ENCODE measurements around the gene DAP3. TPM values are rescaled to one million over a fixed set of nuclear protein-coding genes. Genes with fewer than 3 reads are reported as not detected.
A peak's percentile ranks its signal among the peaks of the same experiment; 100 is the strongest.
"Not testable (repeated sequence)": the region's sequence is repeated elsewhere in the genome, so short reads cannot be mapped to it uniquely, and the experiment has no call there.

Gene DAP3
- total RNA-seq, 1 donor from 2014 or later: 201 TPM

DNA sequence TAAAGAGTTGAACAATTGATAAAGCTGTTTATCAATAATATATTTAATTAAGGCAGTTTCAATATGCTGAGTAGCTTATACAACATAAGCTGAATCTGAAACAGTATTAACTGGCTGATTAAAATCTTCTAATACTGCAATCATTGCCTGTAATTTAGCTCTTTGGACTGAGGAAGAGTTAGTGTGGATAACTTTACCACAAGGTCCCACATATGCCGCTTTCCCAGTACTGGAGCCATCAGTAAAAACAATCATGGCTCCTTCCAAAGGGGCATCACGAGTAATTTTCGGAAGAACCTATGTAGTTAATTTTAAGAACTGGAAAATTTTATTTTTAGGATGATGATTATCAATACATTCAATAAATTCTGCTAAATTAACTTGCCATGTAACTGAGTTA lies 6.7 kb downstream of the DAP3 start:
- H3K27me3 Mint-ChIP-seq: no peaks in the 10 kb centered on the region
- no peak for DNase-seq
- H3K4me1 Mint-ChIP-seq: peaks cover 40% of the 10 kb centered on the region
- H3K9me3 Mint-ChIP-seq: peaks cover 4% of the 10 kb centered on the region
- peaks cover 52% of the 10 kb centered on the region for H3K36me3 Mint-ChIP-seq (ENCODE audit: low read depth)
- no peak overlapping the region for H3K27ac Mint-ChIP-seq
- intact Hi-C loops (cut with micrococcal nuclease): no loop called here
- H3K4me3 Mint-ChIP-seq: no peak overlapping the region

DNA sequence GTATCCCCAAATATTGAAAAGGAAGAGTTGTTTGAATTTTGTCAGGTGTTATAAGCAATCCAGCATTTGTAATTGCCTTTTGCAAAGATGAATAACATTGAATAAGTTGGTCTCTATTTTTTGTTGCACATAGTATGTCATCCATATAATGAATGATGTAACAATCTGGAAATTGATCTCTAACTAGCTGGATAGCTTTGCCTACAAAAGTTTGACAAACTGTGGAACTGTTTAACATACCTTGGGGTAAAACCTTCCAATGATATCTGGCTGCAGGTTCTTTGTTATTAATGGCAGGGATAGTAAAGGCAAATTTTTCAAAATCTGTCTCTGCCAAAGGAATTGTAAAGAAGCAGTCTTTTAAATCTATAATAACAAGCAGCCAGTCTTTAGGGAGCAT lies 7.6 kb downstream of the DAP3 start:
- H3K27me3 Mint-ChIP-seq: no peaks in the 10 kb centered on the region
- no peak overlapping the region for H3K4me3 Mint-ChIP-seq
- no peak for DNase-seq
- intact Hi-C loops (cut with micrococcal nuclease): no loop called here
- H3K4me1 Mint-ChIP-seq: peaks cover 33% of the 10 kb centered on the region
- H3K27ac Mint-ChIP-seq: no peak overlapping the region
- no peaks in the 10 kb centered on the region for H3K9me3 Mint-ChIP-seq
- H3K36me3 Mint-ChIP-seq (ENCODE audit: low read depth): peaks cover 45% of the 10 kb centered on the region

DNA sequence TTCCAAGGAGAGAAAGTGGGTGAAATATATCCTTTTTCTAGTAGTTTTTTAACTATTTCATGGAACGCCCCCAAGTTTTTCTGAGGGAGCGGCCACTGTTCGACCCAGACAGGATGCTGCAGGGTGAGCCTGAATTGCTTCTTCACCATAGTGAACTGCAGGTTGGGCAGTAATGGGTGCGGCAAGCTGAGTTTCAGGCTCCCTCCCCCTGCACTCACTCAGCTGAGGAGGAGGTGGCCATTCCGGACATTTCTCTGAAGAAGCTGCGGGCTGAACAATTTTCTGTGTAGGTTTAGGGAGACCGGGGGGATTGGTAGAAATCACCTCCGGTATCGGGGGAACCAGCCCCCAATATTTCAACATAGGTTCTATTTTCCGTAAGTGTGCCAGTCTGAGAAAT lies 8.2 kb downstream of the DAP3 start:
- DNase-seq: no peak
- Mint-ChIP-seq H3K27me3 (no peaks in the 10 kb centered on the region), H3K36me3 (ENCODE audit: low read depth) (peaks cover 40% of the 10 kb centered on the region), H3K4me1 (peaks cover 29% of the 10 kb centered on the region), H3K4me3 (no peak overlapping the region), H3K9me3 (no peaks in the 10 kb centered on the region), H3K27ac (no peak overlapping the region)
- intact Hi-C loops (cut with micrococcal nuclease): no loop called here

DNA sequence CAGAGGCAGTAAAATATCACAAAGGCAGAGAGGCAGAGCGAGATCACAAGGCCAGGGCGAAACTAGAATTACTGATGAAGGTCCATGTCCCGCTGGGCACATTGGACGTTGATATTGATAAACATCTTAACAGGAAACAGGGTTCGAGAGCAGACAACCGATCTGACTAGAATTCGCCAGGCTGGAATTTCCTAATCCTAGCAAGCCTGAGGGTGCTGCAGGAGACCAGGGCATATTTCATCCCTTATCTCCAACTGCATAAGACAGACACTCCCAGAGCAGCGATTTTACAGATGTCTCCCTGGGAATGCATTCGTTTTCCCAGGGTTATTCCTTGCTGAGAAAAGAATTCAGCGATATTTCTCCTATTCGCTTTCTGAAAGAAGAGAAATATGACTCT lies 8.7 kb downstream of the DAP3 start:
- peaks cover 34% of the 10 kb centered on the region for H3K36me3 Mint-ChIP-seq (ENCODE audit: low read depth)
- H3K4me3 Mint-ChIP-seq; H3K27ac Mint-ChIP-seq; H3K27me3 Mint-ChIP-seq; intact Hi-C loops (cut with micrococcal nuclease); H3K9me3 Mint-ChIP-seq; DNase-seq: not testable (repeated sequence)
- H3K4me1 Mint-ChIP-seq: peaks cover 25% of the 10 kb centered on the region

DNA sequence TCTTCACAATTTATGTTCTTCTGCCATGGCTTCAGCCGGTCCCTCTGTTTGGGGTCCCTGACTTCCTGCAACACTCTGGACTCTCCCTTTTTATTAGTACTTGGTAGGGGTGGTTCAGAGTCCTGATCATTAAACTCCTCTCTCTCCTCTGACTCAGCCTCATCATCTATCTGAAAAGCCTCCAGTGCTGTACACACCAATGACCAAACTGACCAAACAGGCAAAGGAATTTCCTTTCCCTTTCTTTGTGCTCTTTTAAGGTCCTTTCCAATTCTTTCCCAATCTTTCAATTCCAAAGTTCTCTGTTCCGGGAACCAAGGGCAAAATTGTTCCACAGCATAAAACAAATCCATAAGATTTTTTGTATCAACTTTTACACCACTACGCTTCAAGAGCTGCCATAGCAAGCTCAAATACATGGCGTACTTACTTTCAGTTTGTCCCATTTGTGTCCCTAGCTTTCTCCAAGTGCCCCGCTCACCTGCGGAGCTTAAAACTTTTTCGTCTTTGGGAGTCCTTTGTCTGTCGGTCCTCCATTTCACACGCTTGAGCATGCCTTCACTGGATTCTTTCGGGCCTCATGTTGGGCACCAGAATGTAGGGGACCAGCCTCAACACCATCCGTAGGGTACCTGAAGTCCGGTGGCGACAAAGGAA lies 9.6 kb downstream of the DAP3 start:
- Mint-ChIP-seq H3K27ac (no peak overlapping the region), H3K36me3 (ENCODE audit: low read depth) (peaks cover 28% of the 10 kb centered on the region), H3K27me3 (no peaks in the 10 kb centered on the region), H3K9me3 (no peaks in the 10 kb centered on the region), H3K4me3 (no peak overlapping the region), H3K4me1 (peaks cover 24% of the 10 kb centered on the region)
- intact Hi-C loops (cut with micrococcal nuclease): no loop called here
- no peak for DNase-seq

DNA sequence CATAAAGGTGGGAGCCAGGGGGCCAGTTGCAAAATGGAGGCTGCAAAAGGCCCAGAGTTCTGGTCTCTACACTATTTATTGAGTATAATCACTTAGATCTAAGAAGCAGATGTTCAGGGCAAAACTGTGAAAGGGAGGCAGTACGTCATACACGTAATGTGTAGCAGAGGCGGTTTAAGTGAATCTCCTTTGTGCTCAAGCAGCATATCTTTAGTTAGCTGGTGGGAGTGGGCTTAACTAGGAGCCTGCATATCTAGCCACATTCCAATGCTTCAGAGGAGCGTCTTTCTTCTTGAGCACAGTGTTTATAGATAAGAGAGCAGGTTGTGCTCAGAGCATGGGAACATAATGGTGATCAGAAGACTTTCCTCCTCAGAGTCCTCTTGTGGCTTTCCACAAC lies 10.2 kb downstream of the DAP3 start:
- H3K27me3 Mint-ChIP-seq; H3K9me3 Mint-ChIP-seq; H3K4me3 Mint-ChIP-seq; H3K27ac Mint-ChIP-seq; DNase-seq; intact Hi-C loops (cut with micrococcal nuclease): not testable (repeated sequence)
- peaks cover 26% of the 10 kb centered on the region for H3K36me3 Mint-ChIP-seq (ENCODE audit: low read depth)
- H3K4me1 Mint-ChIP-seq: peaks cover 26% of the 10 kb centered on the region

DNA sequence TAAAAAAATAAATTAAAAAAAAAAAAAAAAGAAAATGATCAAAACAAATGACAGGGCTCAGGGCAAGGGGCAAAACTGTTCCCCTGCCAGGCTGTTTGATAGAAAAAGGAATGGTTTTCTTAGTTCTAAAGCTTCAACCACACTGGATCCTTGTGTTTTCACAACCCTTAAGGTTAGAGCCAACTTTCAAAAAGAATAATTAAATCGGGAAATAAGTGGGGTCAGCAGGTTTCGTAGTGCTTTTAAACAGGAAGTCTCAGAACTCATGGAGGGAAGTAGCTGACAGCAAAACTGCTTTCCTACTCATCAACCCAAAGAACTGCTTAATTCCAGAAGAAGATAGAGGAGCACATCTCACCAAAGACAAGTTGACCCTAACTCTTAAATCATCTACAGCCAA lies 12.8 kb downstream of the DAP3 start:
- H3K27ac Mint-ChIP-seq; intact Hi-C loops (cut with micrococcal nuclease); H3K27me3 Mint-ChIP-seq; DNase-seq; H3K9me3 Mint-ChIP-seq; H3K4me3 Mint-ChIP-seq: not testable (repeated sequence)
- peaks cover 16% of the 10 kb centered on the region for H3K36me3 Mint-ChIP-seq (ENCODE audit: low read depth)
- H3K4me1 Mint-ChIP-seq: peaks cover 19% of the 10 kb centered on the region

DNA sequence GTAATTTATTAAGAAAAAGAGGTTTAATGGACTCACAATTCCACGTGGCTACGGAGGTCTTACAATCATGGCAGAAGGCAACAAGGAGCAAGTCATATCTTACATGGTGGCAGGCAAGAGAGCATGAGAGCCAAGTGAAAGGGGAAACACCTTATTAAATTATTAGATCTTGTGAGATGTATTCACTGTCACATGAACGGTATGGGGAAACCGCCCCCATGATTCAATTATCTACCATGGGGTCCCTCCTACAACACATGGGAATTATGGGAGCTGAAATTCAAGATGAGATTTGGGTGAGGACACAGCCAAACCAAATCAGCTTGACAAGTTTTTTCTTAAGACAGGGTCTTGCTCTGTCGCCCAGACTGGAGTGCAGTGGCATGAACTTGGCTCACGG lies 14.3 kb downstream of the DAP3 start:
- H3K9me3 Mint-ChIP-seq: no peaks in the 10 kb centered on the region
- DNase-seq: no peak
- no peak overlapping the region for H3K27ac Mint-ChIP-seq
- intact Hi-C loops (cut with micrococcal nuclease): no loop called here
- H3K4me1 Mint-ChIP-seq: peaks cover 19% of the 10 kb centered on the region
- H3K4me3 Mint-ChIP-seq: no peak overlapping the region
- H3K27me3 Mint-ChIP-seq: no peaks in the 10 kb centered on the region
- H3K36me3 Mint-ChIP-seq (ENCODE audit: low read depth): peaks cover 10% of the 10 kb centered on the region

DNA sequence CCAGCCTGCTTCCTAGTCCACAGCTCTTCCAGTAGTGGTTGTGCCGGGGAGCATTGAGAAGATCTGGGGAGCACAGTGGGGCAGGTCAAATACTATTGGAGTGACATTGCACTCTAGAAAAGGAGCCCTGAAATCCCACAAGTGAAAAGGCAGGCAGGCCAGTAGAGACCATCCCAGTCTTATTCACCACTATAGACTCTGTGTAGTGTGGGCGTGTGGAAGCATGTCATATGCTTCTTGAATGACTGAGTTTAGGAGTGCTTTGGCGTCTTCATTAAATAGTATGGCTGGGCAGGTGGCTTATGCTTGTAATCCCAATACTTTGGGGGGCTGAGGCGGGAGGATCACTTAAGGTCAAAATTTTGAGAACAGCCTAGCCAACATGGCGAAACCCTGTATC lies 15.5 kb downstream of the DAP3 start:
- H3K4me1 Mint-ChIP-seq: peaks cover 20% of the 10 kb centered on the region
- H3K4me3 Mint-ChIP-seq; intact Hi-C loops (cut with micrococcal nuclease); H3K27ac Mint-ChIP-seq; DNase-seq; H3K9me3 Mint-ChIP-seq; H3K27me3 Mint-ChIP-seq: not testable (repeated sequence)
- H3K36me3 Mint-ChIP-seq (ENCODE audit: low read depth): peaks cover 15% of the 10 kb centered on the region

DNA sequence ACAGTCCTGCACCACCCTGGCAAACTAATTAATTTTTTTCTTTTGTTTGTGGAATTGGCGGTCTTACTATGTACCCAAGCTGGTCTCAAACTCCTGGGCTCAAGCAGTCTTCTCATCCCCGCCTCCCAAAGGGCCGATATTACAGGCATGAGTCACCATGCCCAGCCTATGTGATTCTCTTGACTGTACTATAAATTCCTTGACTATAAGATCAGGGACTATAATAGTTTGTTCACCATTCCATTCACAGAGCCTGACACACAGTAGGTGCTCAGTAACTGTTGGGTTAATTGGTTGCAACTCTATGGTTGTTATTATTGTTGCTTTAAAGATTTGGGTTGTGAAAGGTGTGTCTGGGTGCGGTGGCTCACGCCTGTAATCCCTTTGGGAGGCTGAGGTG lies 17.2 kb downstream of the DAP3 start:
- no peak for DNase-seq
- Mint-ChIP-seq H3K9me3 (no peaks in the 10 kb centered on the region), H3K27ac (no peak overlapping the region), H3K27me3 (no peaks in the 10 kb centered on the region), H3K4me3 (no peak overlapping the region), H3K36me3 (ENCODE audit: low read depth) (peaks cover 20% of the 10 kb centered on the region), H3K4me1 (peaks cover 20% of the 10 kb centered on the region)
- intact Hi-C loops (cut with micrococcal nuclease): no loop called here

DNA sequence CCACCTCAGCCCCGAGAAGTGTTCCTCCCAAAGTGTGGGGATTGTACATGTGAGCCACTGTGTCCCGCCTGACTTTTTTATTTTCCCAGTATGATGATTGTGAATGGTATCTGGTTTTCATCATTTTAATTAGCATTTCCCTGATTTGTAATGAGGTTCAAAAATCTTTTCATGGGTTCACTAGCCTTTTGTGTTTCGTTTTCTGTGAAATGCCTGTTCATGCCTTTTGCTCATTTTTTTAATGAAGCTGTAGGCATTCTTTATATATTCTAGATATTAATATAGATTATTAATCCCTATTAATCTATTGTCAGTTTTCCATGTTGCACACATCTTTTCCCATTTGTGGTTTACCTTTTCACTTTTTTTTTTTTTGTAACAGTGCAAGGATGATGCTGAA lies 20.5 kb downstream of the DAP3 start:
- intact Hi-C loops (cut with micrococcal nuclease): no loop called here
- peaks cover 35% of the 10 kb centered on the region for H3K36me3 Mint-ChIP-seq (ENCODE audit: low read depth)
- H3K27ac Mint-ChIP-seq: no peak overlapping the region
- peaks cover 11% of the 10 kb centered on the region for H3K4me1 Mint-ChIP-seq
- H3K4me3 Mint-ChIP-seq: no peak overlapping the region
- no peak for DNase-seq
- no peaks in the 10 kb centered on the region for H3K27me3 Mint-ChIP-seq
- no peaks in the 10 kb centered on the region for H3K9me3 Mint-ChIP-seq

DNA sequence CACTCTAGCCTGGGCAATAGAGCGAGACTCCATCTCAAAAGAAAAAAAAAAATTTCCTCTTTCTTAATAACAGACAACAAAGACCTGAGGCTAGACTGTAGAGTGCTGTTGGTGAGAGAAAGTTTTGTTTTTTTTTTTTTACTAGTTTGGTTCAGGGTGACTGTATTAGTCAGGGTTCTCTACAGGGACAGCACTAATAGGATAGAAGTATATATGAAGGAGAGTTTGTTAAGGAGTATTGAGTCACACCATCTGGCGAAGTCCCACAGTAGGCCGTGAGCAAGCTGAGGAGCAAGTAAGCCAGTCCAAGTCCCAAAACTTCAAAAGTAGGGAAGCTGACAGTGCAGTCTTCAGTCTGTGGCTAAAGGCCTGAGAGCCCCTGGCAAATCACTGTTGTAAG lies 22.6 kb downstream of the DAP3 start:
- H3K27ac Mint-ChIP-seq; DNase-seq; H3K27me3 Mint-ChIP-seq; intact Hi-C loops (cut with micrococcal nuclease); H3K9me3 Mint-ChIP-seq; H3K4me3 Mint-ChIP-seq: not testable (repeated sequence)
- Mint-ChIP-seq H3K36me3 (ENCODE audit: low read depth) (peaks cover 39% of the 10 kb centered on the region), H3K4me1 (peaks cover 16% of the 10 kb centered on the region)

DNA sequence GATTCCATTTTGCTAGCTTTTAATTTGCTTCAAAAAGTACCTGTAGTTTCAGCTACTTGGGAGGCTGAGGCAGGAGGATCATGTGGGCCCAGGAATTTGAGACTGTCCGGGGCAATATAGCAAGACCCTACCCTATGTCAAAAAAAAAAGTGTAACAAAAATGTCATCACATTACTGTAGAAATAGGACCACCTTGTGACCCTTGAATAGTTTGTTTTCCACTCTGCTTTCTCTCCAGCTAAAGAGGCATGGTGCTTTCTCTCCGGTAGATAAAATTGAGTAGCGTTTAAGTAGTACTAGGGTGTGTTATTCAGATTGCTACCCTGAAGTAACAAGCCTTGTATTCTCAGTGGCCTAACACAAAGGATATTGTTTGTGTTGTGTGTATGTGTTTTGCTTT lies 23.7 kb downstream of the DAP3 start:
- H3K9me3 Mint-ChIP-seq; intact Hi-C loops (cut with micrococcal nuclease); H3K4me3 Mint-ChIP-seq; H3K27me3 Mint-ChIP-seq; H3K27ac Mint-ChIP-seq: not testable (repeated sequence)
- H3K4me1 Mint-ChIP-seq: peaks cover 22% of the 10 kb centered on the region
- peaks cover 46% of the 10 kb centered on the region for H3K36me3 Mint-ChIP-seq (ENCODE audit: low read depth)
- DNase-seq: peak; percentile 60

DNA sequence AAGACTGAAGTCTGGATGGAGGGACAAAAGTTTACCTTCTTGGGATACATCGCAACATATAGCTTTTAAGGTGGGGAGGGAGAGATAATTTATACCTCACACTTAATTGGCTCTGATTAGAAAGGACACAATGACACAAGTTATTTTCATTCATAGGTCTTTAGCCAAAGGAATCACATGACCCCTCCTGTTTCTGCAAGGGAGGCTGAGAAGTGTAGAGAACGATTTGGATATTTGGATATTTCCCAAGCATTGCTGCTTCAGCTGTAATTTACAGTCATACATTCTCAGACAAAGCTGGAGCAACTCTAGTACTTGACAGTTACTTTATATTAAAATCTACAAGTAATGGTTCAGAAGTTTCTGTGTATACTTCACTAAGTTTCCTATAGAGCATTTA lies 24.2 kb downstream of the DAP3 start:
- intact Hi-C loops (cut with micrococcal nuclease): no loop called here
- no peak for DNase-seq
- Mint-ChIP-seq H3K36me3 (ENCODE audit: low read depth) (peaks cover 49% of the 10 kb centered on the region), H3K27me3 (no peaks in the 10 kb centered on the region), H3K9me3 (no peaks in the 10 kb centered on the region), H3K4me1 (peaks cover 21% of the 10 kb centered on the region), H3K4me3 (no peak overlapping the region), H3K27ac (no peak overlapping the region)

DNA sequence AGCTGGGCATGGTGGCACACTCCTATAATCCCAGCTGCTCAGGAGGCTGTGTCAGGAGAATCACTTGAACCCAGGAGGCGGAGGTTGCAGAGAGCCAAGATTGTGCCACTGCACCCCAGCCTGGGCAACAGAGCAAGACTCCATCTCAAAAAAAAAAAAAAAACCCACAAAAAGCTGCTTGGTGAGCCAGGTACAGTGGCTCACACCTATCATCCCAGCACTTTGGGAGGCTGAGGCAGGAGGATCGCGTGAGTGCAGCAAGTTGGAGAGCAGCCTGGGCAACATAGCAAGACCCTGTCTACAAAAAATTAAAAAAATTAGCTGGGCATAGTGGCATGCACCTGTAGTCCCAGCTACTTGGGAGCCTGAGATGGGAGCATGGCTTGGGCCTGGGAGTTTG lies 26.2 kb downstream of the DAP3 start:
- Mint-ChIP-seq H3K4me1 (peaks cover 20% of the 10 kb centered on the region), H3K36me3 (ENCODE audit: low read depth) (peaks cover 48% of the 10 kb centered on the region)
- H3K27me3 Mint-ChIP-seq; DNase-seq; H3K27ac Mint-ChIP-seq; intact Hi-C loops (cut with micrococcal nuclease); H3K9me3 Mint-ChIP-seq; H3K4me3 Mint-ChIP-seq: not testable (repeated sequence)
